HG03280 (cell line): Measurements from ENCODE around the gene COTL1.
"Not testable (repeated sequence)": the region's sequence is repeated elsewhere in the genome, so short reads cannot be mapped to it uniquely, and the experiment has no call there.

ENCODE experiments used
- ATAC-seq: cut with Tn5 transposase; IDR thresholded peaks from one replicate; pipeline ENCODE4 v1.9.1; 2021; ENCODE audit warnings: mild to moderate bottlenecking, moderate library complexity; ENCODE audit not compliant: unreplicated experiment

Gene COTL1

DNA sequence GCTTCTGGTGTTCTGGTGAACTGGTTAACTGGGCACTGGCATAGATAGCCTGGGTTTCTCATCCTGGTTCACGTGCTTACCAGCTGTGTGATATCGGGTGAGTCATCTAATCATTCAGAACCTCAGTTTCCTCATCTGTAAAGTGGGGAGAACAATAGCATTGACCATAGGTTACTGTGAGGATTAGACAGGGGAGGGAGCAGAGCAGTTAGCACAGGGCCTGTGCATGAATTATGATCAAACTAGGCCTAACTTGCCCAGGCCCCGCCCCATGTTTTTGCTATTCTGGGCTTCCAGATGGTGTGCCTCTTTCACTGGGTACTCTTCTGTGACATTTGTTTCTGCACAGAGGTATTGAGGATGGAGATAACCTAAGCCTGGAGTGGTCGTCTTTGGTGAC is 25.8 kb upstream of the COTL1 start:
- ATAC-seq = no peak

DNA sequence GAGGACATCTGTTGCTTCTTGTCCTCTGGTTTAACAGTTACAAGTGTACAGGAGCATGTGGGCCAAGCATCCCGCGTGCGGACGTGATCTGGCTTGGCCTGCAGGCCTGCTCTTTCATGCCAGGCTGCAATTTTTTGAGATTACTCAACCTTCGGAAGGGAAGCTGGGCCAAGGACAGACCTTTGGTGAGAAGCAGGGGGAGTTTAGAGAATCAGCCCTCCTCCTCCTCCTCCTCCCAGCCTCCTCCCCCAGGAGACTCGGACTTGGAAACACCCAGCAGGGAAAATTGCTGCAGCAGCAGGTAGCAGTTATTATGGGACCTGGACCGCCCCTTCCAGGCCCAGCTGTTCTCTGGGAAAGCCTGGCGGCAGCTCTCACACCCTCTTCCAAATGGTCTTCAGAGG is 25.3 kb upstream of the COTL1 start:
- no peak for ATAC-seq

DNA sequence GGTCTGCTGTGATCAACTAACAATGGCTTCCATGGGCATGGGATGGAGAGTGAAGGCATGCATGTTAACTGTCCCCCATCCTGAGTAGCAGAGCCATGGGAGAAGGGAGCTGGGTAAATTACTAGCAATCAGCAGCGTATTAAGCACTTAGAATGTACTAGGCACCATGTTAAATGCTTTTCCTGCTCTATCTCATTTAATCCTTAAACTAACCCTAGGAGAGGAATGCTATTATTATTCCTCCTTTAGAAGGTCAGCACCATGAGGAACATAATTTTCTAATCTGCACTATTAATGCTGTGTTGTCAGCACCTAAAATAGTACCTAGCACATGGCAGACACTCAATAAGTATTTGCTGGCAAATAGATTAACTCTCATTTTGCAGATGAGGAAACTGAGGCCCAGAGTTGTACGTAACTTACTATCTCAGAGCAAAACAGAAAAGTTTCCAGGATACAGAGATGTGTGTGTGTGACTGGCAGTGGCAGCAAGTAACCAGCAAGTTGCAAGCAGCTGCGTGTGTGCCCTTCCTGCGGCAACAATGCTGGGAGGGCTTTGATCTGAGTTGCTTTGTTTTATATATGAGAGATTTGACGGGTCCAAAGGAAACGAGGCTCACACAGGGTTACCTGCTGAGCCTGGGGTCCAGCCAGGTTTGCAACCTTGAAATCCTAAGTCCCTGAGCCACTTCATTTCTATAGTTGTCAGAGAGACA is 23.9 kb upstream of the COTL1 start:
- ATAC-seq = no peak

DNA sequence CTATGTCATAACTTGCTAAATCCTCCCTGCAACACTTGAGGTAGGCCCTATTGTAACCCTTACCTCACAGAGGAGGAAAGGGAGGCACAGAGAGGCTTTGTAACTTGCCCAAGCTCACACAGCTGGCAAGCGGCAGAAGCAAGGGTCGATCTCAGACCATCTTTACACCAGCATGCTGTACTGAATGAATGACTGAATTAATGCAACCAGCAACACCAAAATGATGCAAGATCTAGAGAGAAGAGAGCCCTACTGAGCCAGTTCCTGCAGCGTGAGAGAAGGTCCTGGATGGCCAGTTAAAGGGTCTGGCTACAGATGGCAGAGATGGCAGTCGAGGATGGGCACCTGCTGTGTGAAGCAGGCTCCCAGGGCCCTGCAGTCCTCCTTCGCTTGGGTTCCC is 22.3 kb upstream of the COTL1 start:
- ATAC-seq = no peak

DNA sequence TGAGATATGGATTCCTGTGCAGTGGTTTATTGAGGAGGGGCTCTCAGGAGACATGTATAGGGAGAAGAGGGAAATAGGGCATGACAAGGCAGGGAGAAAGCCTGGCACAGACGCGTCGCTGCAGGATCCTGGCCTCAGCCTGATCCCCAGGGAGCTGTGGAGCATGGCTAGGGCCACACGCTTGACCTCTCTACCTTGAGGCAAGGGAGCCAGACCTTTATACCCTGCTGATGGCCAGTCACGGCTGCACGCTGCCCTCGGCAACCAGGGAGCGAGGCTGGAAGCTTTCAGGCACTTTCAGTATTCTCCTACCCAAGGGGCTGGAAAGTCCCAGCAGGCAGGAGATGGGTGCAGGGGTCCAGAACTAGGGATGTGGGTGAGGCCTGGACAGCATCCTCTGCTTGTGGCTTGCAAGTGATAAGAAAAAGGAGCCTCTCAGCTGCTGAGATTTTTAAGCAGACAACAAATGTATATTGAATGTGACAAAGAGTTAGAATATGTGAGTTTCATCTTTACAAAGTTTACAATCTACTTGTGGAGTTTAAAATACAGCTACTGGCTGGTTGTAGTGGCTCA is 20.4 kb upstream of the COTL1 start:
- no peak for ATAC-seq

DNA sequence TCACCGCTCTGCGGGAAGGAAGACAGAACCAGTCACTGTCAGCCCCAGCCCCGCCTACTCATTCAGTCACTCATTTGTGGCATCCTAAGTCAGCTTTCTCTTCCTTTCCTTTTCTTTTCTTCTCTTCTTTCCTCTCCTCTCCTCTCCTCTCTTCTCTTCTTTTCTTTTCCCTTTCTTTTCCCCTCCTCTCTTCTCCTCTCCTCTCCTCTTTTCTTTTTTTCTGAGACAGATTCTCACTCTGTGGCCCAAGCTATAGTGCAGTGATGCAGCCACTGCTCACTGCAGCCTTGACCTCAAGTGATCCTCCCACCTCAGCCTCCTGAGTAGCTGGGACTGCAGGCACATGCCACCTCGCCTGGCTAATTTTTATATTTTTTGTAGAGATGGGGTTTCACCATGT is 19.8 kb upstream of the COTL1 start:
- no peak for ATAC-seq

DNA sequence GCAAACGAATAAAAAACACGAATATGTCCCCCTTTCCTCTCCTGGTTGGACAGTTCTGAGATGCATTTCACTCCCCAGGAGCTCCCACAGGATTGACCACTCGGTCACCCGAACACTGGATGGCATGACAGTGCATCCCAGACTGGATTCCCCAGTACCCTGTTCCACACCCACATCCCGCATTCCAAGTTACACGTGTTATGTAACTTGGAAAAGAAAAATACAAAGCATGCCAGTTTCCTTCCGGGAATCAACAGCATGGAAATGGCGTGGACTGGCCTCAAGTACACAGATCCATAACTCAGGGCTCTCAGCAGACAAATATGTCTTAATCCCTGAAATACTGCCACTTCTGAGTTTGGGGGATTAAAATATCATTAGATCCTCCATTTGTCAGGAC is 17.8 kb upstream of the COTL1 start:
- ATAC-seq = no peak

DNA sequence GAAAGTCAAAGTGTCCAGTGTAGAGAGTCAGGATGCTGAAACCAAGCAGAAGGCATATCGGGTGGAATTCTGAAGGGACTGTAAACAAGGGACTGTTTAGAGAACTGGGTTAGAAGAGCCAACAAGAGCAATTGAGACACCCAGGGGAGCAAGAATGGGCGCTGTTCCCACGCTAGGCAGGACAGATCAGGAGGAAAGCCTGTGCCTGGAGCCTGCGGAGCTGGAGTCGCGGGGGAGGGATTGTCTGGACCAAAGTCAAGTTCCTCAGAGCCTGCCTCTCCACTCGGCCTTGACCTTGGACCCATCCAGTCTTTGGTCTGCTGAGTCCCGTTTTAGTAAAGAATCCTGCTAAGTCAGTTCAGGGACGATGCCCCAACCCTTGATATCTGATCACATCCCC is 15.7 kb upstream of the COTL1 start:
- no peak for ATAC-seq

DNA sequence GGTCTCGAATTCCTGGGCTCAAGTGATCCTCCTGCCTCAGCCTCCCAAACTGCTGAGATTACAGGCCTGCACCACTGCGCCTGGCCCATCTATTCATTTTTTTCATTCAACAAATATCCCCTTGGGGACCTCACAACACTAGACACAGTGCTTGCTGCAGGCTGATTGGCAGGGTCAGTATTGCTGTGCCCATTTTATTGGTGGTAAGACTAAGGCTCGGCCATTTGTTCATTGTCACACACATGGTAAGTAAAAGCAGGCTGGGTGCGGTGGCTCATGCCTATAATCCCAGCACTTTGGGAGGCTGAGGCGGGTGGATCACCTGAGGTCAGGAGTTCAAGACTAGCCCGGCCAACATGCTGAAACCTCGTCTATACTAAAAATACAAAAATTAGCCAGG is 15.0 kb upstream of the COTL1 start:
- ATAC-seq = not testable (repeated sequence)

DNA sequence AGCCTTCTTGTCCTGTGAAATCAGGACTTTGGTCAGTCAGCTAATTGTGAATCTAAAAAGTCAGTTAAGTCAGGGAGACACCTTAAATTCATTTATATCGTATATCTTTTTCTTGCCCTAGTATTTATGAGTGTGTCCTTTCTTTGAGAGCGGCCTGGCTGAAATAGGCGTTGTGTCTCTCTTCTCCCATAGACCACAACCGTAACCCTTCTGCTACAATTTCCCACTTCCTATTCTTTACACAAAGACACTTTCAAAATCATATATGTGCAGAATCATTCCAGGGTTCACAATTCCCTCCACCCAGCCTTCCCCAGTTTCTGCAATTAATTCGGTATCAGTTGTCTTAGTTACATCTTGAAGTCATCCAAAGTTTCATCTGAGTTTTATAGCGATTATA is 14.0 kb upstream of the COTL1 start:
- no peak for ATAC-seq

DNA sequence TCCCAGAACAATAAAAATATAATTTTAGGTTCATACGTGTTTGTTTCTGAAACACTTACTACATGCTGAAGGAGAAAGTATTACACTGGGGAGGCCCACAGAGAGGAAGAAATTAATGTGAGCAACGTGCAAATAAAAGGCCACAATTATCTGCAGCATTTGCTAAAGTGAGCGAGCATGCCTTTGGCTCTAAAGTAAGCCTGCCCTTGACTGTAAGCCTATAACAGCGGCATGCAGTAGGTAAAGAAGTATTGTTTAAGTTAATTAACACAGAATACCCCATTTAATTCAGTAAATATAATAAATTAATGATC is 13.2 kb upstream of the COTL1 start:
- ATAC-seq = no peak

DNA sequence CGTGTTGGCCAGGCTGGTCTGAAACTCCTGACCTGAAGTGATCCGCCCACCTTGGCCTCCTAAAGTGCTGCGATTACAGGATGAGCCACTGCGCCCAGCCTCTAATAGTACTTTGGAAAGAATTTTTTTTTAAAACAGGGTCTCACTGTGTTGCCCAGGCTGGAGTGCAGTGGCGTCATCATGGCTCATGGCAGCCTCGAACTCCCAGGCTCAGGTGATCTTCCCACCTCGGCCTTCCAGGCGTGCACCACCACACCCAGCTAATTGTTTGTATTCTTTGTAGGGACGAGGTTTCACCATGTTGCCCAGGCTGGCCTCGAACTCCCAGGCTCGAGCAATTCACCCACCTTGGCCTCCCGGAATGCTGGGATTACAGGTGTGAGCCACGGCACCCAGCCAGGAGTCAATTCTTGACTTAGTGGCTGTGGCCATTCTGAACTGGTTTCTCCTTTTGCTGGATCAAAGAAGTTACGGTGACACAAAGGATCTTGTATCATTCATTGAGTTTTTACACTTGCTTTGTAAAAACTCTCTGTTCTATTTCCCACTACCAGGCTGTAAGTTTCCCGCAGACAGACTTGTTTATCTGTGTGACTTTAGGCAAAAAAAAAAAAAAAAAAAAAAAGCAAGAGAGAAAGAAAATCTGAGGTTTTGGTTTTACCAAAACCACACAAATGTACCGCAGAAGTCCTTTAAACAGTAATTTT is 12.7 kb upstream of the COTL1 start:
- no peak for ATAC-seq

DNA sequence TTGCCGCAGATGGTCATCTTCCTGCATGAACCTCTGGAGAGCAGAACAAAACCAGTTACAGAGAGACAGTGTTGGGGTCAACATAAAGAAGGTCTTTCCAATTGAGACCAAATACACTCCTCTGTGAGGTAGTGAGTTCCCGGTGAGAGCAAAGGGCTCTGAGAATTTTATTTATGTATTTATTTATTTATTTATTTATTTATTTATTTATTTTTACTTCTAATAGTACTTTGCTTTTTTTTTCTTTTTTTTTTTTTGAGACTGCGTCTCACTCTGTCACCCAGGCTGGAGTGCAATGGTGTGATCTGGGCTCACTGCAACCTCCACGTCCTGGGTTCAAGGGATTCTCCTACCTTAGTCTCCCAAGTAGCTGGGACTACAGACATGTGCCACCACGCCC is 12.1 kb upstream of the COTL1 start:
- no peak for ATAC-seq

DNA sequence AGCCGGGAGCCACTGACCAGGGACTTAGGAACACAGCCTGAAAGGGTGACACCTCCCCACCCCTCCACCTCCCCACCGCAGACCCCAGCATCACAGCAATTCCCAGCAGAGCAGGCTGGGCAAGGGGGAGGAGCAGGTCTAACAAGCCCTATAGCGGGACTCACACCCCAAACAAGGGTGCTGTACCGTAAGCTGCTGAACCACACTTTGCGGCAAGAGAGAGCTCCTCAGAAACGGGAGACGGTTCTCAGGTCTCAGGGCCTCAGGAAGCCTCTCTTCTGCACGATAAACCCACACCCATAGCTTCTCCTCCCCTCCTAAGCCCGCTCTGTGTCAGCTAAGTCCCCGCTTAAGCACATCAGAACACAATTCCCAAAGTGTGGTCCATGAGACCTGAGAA is 11.7 kb upstream of the COTL1 start:
- ATAC-seq = no peak

DNA sequence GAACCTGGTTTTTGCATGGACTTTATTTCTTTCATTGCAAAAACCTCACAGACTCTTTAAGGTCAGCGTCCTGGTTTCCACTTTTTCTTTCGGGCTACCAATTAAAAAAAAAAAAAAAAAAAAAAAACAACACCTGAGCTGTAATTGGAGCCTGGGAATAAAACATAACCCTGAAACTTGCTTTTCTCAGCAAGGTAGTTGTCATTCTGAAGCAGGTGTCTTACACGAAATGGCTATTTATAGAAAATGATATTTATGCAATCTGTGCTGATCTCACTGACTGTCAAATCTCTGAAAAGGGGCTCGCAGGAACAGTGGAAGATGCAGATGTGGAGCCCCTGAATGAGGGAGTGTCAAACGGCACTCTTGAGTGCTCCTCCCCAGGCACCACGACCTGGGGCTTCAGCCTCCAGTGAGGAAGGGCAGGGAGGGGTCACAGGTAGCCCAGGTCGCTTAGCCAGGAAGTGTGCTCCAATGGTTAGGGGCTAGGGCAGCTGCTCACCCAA is 10.4 kb upstream of the COTL1 start:
- no peak for ATAC-seq

DNA sequence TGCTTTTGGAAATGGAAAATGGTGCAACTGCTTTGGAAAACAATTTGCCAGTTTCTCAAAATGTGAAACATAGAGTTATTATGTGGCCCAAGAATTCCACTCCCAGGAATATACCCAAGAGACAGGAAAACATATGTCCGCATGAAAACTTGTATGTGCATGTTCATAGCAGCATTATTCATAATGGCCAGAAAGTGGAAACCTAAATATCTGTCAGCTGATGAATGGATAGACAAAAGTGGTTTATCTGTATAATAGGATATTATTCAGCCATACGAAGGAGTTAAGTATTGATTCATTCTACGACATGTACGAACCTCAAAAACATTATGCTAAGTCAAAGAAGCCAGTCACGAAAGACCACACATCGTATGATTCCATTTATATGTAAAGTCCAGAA is 7.7 kb upstream of the COTL1 start:
- ATAC-seq = no peak

DNA sequence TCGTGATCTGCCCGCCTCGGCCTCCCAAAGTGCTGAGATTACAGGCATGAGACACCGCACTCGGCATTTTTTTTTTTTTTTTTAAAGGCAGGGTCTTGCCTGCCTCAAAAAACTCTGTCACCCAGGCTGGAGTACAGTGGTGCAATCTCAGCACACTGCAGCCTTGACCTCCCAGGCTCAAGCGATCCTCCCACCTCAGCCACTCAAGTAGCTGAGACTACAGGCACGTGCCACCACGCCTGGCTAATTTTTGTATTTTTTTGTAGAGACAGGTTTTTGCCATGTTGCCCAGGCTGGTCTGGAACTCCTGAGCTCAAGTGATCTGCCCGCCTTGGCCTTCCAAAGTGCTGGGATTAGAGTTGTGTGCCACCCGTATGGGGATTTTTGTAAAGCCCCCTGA is 3.0 kb upstream of the COTL1 start:
- not testable (repeated sequence) for ATAC-seq

DNA sequence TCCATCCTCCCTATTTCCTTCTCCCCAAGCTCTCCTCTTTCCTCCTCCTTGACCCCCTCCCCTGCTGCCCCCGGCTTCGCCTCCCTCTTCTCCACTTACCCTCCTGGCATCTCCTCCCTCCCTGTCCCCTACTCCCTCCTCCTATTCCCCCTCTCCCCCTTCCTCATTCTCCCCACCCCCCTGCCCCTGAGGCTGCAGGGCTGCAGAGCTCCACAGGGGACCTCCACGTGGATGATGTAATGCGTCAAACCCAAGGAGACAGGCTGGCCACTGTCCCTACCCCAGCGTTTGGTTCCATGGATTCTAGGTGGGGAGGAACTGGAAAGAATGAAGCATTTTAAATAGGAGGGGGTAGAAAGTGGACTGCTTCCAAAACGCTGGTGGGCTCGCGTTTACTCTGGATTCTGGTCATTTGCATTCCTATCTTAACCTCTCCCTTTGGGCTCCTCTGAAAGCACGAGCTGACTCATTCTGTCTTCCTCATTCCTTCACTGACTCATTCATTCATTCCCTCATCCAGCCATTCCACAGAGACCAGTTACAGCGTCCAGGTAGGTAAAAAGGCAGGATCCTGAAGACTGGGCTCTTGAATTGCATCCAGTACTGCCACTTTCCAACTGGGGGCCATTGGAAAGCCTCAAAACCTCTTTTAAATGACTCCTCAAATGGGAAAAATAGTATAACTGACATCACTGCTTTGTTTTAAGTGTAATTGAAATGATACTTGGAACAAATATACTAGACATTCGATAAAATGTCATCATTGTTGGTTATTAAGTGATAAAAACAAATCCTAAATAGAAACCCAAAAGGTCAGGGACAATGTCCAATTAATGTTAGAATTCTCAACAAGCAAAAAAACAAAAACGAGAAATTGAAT is 943 bp upstream of the COTL1 start:
- no peak for ATAC-seq

DNA sequence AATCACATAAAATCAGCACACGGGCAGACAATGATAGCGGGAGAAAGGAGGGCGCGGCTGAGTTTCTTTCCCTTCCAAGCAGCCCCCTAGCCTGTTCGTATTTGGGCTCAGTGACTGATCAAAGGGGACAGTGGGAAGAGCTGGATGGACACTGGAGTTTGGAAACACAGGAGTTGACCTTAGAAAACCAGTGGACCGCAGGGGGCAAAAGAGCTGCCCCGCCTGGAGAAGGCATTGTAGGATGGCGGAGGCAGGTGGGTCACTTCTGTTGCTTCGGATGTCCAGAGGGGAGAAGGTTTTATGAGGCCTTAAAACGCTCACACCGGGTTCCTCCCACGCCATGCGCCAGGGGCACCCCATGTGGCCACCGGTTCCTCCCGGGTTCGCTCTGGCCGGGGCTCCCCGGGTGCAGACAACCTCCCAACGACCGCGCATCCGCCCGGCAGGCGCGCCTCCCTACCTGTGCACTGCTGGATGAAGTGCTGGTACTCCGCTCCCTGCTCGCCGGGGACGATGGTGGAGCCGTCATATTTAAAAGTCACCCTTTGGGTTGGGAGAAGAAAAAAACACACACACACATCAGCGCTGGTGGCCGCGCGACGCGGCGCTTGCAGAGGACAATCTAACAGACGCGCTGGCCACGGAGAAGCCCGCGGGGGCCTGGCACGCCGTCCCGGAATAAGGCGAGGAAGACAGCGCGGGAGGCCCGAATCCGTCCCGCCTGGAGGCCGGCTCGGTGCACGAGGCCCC is 662 bp downstream of the COTL1 start:
- ATAC-seq = peak; percentile 31

DNA sequence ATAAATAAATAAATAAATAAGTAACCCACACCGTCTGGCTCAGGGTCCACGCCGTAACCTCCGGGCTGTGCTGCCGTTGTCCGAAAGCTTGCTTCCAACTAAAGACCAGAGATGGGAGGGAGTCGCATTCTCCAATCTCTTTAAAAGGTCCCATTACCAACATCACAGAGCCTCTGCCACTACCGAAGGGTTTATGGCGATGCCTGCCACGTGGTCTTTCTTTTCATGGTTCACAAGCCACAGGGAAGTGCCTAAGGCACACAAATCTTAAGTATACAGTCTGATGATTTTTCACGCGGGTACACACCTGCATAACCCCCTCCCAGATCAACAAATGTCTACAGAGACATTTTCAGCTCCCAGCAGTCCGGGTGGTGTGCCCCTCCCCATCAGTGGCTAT is 1.4 kb downstream of the COTL1 start:
- no peak for ATAC-seq
